Fibroblast of lung (primary cell): ENCODE results near the gene SLIT1. TPM values are rescaled to one million over a fixed set of nuclear protein-coding genes. Genes with fewer than 3 reads are reported as not detected.

ENCODE experiments used
- DNase-seq, 2 donors: peaks; one replicate each; pipeline versions ENCODE4 v3.0.0 to v3.0.0-alpha.2; 2010; ENCODE audit warnings: low read depth in 2 of 2
- H2AFZ ChIP-seq: 2 replicates; pipeline ENCODE4 v1.5.1; 2012; ENCODE audit warnings: low read length, control low read depth, inconsistent platforms
- H3K27ac ChIP-seq: 2 replicates; pipeline ENCODE4 v1.5.1; 2011; ENCODE audit warnings: low read length, control low read depth; ENCODE audit not compliant: insufficient read depth
- H3K27me3 ChIP-seq: 2 replicates; pipeline ENCODE4 v1.5.1; 2011; ENCODE audit warnings: mild to moderate bottlenecking, low read length; ENCODE audit not compliant: control insufficient read depth, insufficient read depth
- H3K36me3 ChIP-seq: 2 replicates; pipeline ENCODE4 v1.5.1; 2011; ENCODE audit warnings: low read length; ENCODE audit not compliant: control insufficient read depth, insufficient read depth
- H3K4me1 ChIP-seq: 2 replicates; pipeline ENCODE4 v1.5.1; 2011; ENCODE audit warnings: low read length; ENCODE audit not compliant: control insufficient read depth, insufficient read depth; ENCODE audit errors: extremely low read depth
- H3K4me2 ChIP-seq: 2 replicates; pipeline ENCODE4 v1.5.1; 2011; ENCODE audit warnings: low read length, control low read depth; ENCODE audit not compliant: insufficient read depth; ENCODE audit errors: extremely low read depth
- H3K4me3 ChIP-seq, 4 experiments: fragments of 200-600 bp in 1 of 4; sonication (generic) in 1 of 4; replicated peaks in 1 of 4; 2 replicates each; pipeline ENCODE4 v1.5.1; 2011 to 2016; ENCODE audit warnings: low read length in 4 of 4, low read depth in 3 of 4, mild to moderate bottlenecking in 3 of 4, control low read depth in 2 of 4, inconsistent platforms in 1 of 4, mixed read lengths in 1 of 4; ENCODE audit not compliant: insufficient read depth in 1 of 4; ENCODE audit errors: control extremely low read depth in 1 of 4
- H3K79me2 ChIP-seq: 2 replicates; pipeline ENCODE4 v1.5.1; 2012; ENCODE audit warnings: mild to moderate bottlenecking, low read length, inconsistent platforms; ENCODE audit not compliant: control insufficient read depth, insufficient read depth
- H3K9ac ChIP-seq: 2 replicates; pipeline ENCODE4 v1.5.1; 2011; ENCODE audit warnings: mild to moderate bottlenecking, low read length, control low read depth; ENCODE audit not compliant: insufficient read depth
- H3K9me3 ChIP-seq: 2 replicates; pipeline ENCODE4 v1.5.1; 2012; ENCODE audit warnings: low read depth, low read length; ENCODE audit not compliant: control insufficient read depth, insufficient read depth
- H4K20me1 ChIP-seq: 2 replicates; pipeline ENCODE4 v1.5.1; 2011; ENCODE audit warnings: low read length; ENCODE audit not compliant: control insufficient read depth, insufficient read depth; ENCODE audit errors: extremely low read depth
- EZH2 ChIP-seq: IDR thresholded peaks from 2 replicates; pipeline ENCODE4 v1.5.1; 2012; ENCODE audit warnings: low read length, control low read depth, mild to moderate bottlenecking; ENCODE audit errors: missing control alignments
- polyA plus RNA-seq, 2 donors: library from polyadenylated mRNA; depleted of rRNA in 1 of 2; stranded (reverse) in 1 of 2; unstranded in 1 of 2; fragments of >200 nt; gene quantifications; 2 replicates each; pipeline ENCODE4 v1.2.1, GENCODE V29; 2011 to 2012; ENCODE audit warnings: missing spikeins in 1 of 2
- total RNA-seq: library from RNA; depleted of rRNA; stranded (reverse); fragments of >200 nt; gene quantifications from 2 replicates; pipeline ENCODE4 v1.2.1, GENCODE V29; 2014
- TF ChIP-seq, protein P1 (sequence below), 2 donors: IDR thresholded peaks in 1 of 2; conservative IDR thresholded peaks in 1 of 2; 1 replicate in 1 of 2; 2 replicates in 1 of 2; pipeline ENCODE4 v1.5.1; 2011 to 2012; ENCODE audit warnings: low read length in 2 of 2, control low read depth in 1 of 2, inconsistent platforms in 1 of 2, low read depth in 1 of 2, mild to moderate bottlenecking in 1 of 2

Gene SLIT1
- total and polyA plus RNA-seq, 2 donors (not counting 1 experiment from before 2014, with no cell fraction given), result 0.02 to 0.17 TPM

DNA sequence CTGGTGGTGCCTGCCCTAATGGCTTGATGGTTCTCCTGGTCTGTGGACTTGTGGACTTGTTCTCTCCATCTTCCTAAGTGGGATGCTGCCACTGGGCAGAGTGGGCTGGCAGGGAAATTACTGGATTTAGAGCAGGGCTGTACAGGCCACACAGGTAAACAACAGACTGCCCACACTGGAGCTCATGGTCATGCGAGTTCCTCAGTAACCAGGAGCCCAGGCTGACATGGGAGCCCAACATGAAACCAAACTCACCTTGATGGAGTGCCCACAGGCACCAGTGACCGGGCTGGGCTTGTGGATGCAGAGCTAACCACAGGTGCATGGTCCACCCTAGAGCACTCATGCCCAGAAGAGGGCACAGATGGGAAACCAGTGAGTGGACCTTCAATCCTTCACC is 116.7 kb downstream of the SLIT1 start:
- no peak for DNase-seq
- Histone ChIP-seq H3K4me2 (no peak overlapping the region), H3K27me3 (peaks cover 3% of the 10 kb centered on the region), H3K9me3 (no peaks in the 10 kb centered on the region), H3K9ac (no peak overlapping the region), H2AFZ (no peak overlapping the region), H3K27ac (no peak overlapping the region), H3K4me1 (no peaks in the 10 kb centered on the region), H3K79me2 (no peaks in the 10 kb centered on the region), H3K36me3 (no peaks in the 10 kb centered on the region), H4K20me1 (no peaks in the 10 kb centered on the region), H3K4me3 (no peak overlapping the region)
- TF ChIP-seq, protein P1, sequence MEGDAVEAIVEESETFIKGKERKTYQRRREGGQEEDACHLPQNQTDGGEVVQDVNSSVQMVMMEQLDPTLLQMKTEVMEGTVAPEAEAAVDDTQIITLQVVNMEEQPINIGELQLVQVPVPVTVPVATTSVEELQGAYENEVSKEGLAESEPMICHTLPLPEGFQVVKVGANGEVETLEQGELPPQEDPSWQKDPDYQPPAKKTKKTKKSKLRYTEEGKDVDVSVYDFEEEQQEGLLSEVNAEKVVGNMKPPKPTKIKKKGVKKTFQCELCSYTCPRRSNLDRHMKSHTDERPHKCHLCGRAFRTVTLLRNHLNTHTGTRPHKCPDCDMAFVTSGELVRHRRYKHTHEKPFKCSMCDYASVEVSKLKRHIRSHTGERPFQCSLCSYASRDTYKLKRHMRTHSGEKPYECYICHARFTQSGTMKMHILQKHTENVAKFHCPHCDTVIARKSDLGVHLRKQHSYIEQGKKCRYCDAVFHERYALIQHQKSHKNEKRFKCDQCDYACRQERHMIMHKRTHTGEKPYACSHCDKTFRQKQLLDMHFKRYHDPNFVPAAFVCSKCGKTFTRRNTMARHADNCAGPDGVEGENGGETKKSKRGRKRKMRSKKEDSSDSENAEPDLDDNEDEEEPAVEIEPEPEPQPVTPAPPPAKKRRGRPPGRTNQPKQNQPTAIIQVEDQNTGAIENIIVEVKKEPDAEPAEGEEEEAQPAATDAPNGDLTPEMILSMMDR (conservative IDR thresholded peaks at IDR 0.05 in 1 of 2, IDR thresholded peaks at IDR 0.05 in 1 of 2; ENCODE audit: low read depth in 1 of 2, low read length in 2 of 2), result no peak
- no peak for TF ChIP-seq EZH2

DNA sequence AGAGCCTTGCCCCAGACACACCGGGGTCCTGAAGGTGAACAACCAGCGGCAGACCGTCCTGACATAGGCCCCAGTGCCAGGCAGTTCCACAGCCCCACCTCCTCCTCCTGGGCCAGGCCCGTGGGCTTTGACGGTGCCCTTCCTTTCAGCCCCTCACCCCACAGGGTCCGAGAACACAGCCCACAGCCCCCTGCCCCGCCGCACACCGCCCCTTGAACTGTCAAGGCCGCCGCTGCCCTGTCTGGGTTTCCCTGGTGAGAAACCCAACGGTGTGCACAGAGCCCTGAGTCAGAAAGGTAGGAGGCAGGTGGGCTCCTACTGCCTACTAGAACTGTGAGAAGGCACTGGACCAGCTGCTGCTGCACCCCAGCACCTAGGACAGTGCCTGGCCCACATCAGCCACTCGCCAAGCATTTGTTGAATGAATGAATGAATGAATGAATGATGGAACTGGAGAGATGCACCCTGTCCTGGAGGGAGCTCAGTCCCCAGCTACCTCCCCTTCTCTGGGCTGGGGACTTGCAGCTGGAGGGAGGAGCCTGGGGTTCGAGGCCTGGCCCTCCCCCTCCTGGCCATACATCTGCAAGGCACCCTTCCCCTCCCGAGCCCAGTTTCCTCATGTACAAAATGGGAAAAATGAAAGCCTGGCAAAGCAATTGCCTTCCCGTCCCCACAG is 117.9 kb downstream of the SLIT1 start:
- no peaks in the 10 kb centered on the region for H3K4me1 ChIP-seq
- H3K9me3 ChIP-seq, result no peaks in the 10 kb centered on the region
- no peak overlapping the region for H3K27ac ChIP-seq
- DNase-seq, result no peak
- H2AFZ ChIP-seq, result no peak overlapping the region
- H4K20me1 ChIP-seq, result no peaks in the 10 kb centered on the region
- no peaks in the 10 kb centered on the region for H3K27me3 ChIP-seq
- no peak overlapping the region for H3K4me2 ChIP-seq
- no peaks in the 10 kb centered on the region for H3K36me3 ChIP-seq
- no peak overlapping the region for H3K4me3 ChIP-seq
- H3K79me2 ChIP-seq, result no peaks in the 10 kb centered on the region
- H3K9ac ChIP-seq, result no peak overlapping the region
- TF ChIP-seq EZH2, result no peak
- TF ChIP-seq, protein P1 (conservative IDR thresholded peaks at IDR 0.05 in 1 of 2, IDR thresholded peaks at IDR 0.05 in 1 of 2; ENCODE audit: low read depth in 1 of 2, low read length in 2 of 2), result no peak

DNA sequence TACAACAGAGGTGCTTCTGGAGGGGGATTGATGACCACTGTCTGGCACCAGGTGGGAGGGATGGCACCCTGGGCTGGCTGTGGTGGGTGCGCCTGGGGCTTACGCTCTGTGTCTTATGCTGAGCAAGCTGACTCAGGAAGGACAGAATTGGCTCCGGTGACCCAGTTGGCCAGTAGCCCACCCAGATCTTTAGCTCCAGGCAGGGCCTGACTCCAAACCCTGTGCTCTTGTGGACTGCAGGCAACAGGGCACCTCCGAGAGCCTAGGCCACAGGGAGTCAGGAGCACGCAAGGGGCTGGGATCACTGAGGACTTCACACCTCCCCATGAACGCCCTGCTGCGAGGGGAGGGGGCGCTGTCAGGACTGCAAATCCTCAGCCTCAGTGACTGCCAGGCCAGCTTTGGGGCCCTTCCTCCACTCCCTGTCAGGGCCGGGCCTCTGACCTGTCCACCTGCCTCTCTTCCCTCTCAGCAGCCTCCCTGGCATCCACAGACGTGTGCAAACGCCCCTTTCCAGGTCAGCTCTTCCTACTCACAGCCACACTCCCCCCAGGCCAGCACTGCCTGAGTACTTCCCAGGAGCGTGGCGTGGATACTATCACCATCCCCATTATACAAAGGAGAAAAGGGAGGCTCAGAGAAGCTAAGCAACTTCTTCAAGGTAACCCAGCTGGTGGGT is 118.7 kb downstream of the SLIT1 start:
- Histone ChIP-seq H3K27me3 (no peaks in the 10 kb centered on the region), H3K36me3 (no peaks in the 10 kb centered on the region), H2AFZ (no peak overlapping the region), H3K4me2 (no peak overlapping the region), H3K4me3 (no peak overlapping the region), H3K79me2 (no peaks in the 10 kb centered on the region), H3K4me1 (no peaks in the 10 kb centered on the region), H3K27ac (no peak overlapping the region), H3K9me3 (no peaks in the 10 kb centered on the region), H4K20me1 (no peaks in the 10 kb centered on the region), H3K9ac (no peak overlapping the region)
- no peak for TF ChIP-seq EZH2
- TF ChIP-seq, protein P1 (conservative IDR thresholded peaks at IDR 0.05 in 1 of 2, IDR thresholded peaks at IDR 0.05 in 1 of 2; ENCODE audit: low read depth in 1 of 2, low read length in 2 of 2), result no peak
- DNase-seq, result no peak
